Nephron progenitor cell (in vitro differentiated cells): ENCODE data around the gene SCRT2.

ENCODE experiments used
- DNase-seq: peaks from one replicate; pipeline ENCODE4 v3.0.0; 2021
- H3K27ac Mint-ChIP-seq: 2 replicates; pipeline ENCODE4 v1.8.0; 2021; ENCODE audit warnings: mild to moderate bottlenecking, moderate library complexity, mixed read lengths
- H3K27me3 Mint-ChIP-seq: 2 replicates; pipeline ENCODE4 v1.8.0; 2021; ENCODE audit warnings: mild to moderate bottlenecking, low read depth, mixed read lengths; ENCODE audit not compliant: poor library complexity
- H3K36me3 Mint-ChIP-seq: 2 replicates; pipeline ENCODE4 v1.8.0; 2021; ENCODE audit warnings: low read depth, mixed read lengths
- H3K4me1 Mint-ChIP-seq: 2 replicates; pipeline ENCODE4 v1.8.0; 2021; ENCODE audit warnings: mixed read lengths
- H3K4me3 Mint-ChIP-seq: 2 replicates; pipeline ENCODE4 v1.8.0; 2021; ENCODE audit warnings: mild to moderate bottlenecking, moderate library complexity, mixed read lengths
- H3K9me3 Mint-ChIP-seq: 2 replicates; pipeline ENCODE4 v1.8.0; 2021; ENCODE audit warnings: mild to moderate bottlenecking, moderate library complexity, mixed read lengths
- CTCF ChIP-seq: fragments of 200-600 bp; sonication (generic); IDR thresholded peaks from 2 replicates; pipeline ENCODE4 v1.5.0; 2021; ENCODE audit warnings: antibody characterized with exemption

The SCRT2 gene

DNA sequence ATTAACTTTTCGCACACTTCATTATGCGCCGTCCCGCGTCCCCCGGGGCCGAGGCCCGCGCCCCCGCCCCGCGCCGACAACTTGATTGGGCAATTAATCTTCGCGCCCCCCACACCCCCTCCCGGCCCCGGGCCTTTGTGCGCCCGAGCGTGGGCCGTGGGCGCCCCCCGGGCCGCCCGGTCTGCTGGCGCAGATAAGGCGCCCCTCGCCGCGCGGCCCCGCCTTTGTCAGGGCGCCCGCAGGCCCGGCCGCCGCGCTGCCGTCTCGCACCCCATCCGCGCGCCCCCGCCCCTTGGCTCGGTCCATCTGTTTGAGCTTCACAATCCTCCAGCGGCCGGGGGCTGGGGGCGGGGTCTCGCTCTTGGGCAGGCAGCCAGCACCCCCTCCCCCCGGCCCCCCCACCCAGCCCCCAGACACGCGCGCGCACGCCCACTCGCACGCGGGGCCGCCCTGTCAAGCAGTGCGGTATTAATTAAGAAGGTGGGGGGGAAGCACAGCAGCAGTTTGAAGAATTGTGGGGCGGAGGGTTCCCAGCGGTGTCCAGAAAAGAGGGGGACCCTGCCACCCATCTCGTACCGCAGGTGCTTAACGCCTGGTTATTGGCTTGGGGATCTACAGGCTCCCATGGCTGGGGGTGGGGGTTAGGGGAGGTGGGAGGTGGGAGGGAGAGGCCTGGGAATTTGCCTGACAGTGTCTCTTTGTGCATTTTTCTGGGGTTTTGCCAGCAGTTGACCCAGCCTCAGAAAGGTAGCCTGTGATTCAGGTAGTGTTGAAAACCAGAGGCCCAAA is 34.6 kb upstream of the SCRT2 start:
- H3K27me3 Mint-ChIP-seq: peaks cover 59% of the 10 kb centered on the region
- TF ChIP-seq CTCF: no peak
- peak; percentile 79 for DNase-seq
- peaks cover 23% of the 10 kb centered on the region for H3K9me3 Mint-ChIP-seq
- H3K4me1 Mint-ChIP-seq: peaks cover 25% of the 10 kb centered on the region
- peaks cover 6% of the 10 kb centered on the region for H3K36me3 Mint-ChIP-seq
- H3K4me3 Mint-ChIP-seq: peak overlapping the region; percentile 62
- H3K27ac Mint-ChIP-seq: no peak overlapping the region

GRCh38 chr20:709423-709822 is 33.8 kb upstream of the SCRT2 start:
- DNase-seq: no peak
- no peak overlapping the region for H3K27ac Mint-ChIP-seq
- H3K4me1 Mint-ChIP-seq: peaks cover 25% of the 10 kb centered on the region
- peaks cover 62% of the 10 kb centered on the region for H3K27me3 Mint-ChIP-seq
- H3K36me3 Mint-ChIP-seq: peaks cover 6% of the 10 kb centered on the region
- peak overlapping the region; percentile 82 for H3K4me3 Mint-ChIP-seq
- H3K9me3 Mint-ChIP-seq: peaks cover 23% of the 10 kb centered on the region
- no peak for TF ChIP-seq CTCF

GRCh38 chr20:708956-709355 is 33.4 kb upstream of the SCRT2 start:
- DNase-seq: no peak
- H3K4me3 Mint-ChIP-seq: peak overlapping the region; percentile 82
- H3K27me3 Mint-ChIP-seq: peaks cover 66% of the 10 kb centered on the region
- H3K4me1 Mint-ChIP-seq: peaks cover 25% of the 10 kb centered on the region
- H3K9me3 Mint-ChIP-seq: peaks cover 23% of the 10 kb centered on the region
- no peak overlapping the region for H3K27ac Mint-ChIP-seq
- peaks cover 6% of the 10 kb centered on the region for H3K36me3 Mint-ChIP-seq
- TF ChIP-seq CTCF: no peak

DNA sequence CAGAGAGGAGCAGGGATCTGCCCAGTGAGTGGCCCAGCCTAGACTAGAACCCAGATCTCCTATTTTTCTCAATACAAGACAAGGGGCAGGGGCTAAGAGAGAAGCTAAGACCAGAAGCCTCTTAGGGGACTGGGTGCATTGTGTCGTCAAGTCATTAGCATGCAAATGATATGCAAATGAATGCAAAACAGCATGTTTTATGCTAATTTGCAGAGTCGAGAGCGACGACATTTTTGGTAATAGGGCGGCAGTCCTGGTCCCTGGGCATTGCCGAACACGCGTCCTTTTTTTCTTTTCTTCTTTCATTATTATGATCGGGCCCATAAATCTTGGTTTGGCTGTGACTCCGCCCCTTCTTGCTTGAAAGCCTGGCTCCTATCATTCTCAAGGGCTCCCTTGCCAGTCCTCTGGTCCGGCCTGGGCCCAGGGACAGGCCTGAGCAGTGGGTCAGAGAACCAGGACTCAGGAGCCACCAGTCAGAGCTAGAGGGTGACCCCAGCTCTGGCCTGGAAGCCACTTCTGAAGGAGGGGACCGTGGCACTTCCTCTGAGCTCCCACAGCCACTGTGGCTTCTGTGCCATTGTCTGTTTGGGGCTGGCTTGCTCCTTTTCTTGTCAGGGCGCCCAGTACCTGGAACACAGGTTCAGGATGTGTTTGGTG is 32.0 kb upstream of the SCRT2 start:
- peaks cover 6% of the 10 kb centered on the region for H3K36me3 Mint-ChIP-seq

GRCh38 chr20:706366-706885 is 30.8 kb upstream of the SCRT2 start:
- H3K36me3 Mint-ChIP-seq: peaks cover 6% of the 10 kb centered on the region
- DNase-seq: no peak
- TF ChIP-seq CTCF: no peak
- peaks cover 17% of the 10 kb centered on the region for H3K9me3 Mint-ChIP-seq
- peaks cover 55% of the 10 kb centered on the region for H3K27me3 Mint-ChIP-seq
- no peak overlapping the region for H3K4me3 Mint-ChIP-seq
- H3K27ac Mint-ChIP-seq: no peak overlapping the region
- H3K4me1 Mint-ChIP-seq: peaks cover 22% of the 10 kb centered on the region

More for the DNA sequence above, 32.0 kb upstream of the SCRT2 start:
- H3K27me3 Mint-ChIP-seq: peaks cover 61% of the 10 kb centered on the region
- no peak for DNase-seq
- H3K27ac Mint-ChIP-seq: no peak overlapping the region
- no peak for TF ChIP-seq CTCF
- peaks cover 25% of the 10 kb centered on the region for H3K4me1 Mint-ChIP-seq
- no peak overlapping the region for H3K4me3 Mint-ChIP-seq
- H3K9me3 Mint-ChIP-seq: peaks cover 23% of the 10 kb centered on the region
